HG02884 (cell line): ENCODE measurements around the gene HRH2.

Experiments
- ATAC-seq: cut with Tn5 transposase; IDR thresholded peaks from one replicate; pipeline ENCODE4 v1.9.1; 2021; ENCODE audit warnings: mild to moderate bottlenecking, moderate library complexity; ENCODE audit not compliant: unreplicated experiment

The HRH2 gene

GRCh38 chr5:175674731-175675346 is 17.0 kb downstream of the HRH2 start:
- no peak for ATAC-seq

GRCh38 chr5:175675873-175676272 is 18.0 kb downstream of the HRH2 start:
- no peak for ATAC-seq

GRCh38 chr5:175677571-175677970 is 19.7 kb downstream of the HRH2 start:
- no peak for ATAC-seq

GRCh38 chr5:175678074-175678473 is 20.2 kb downstream of the HRH2 start:
- no peak for ATAC-seq

- ATAC-seq = no peak
These were observed 21.5 kb downstream of the HRH2 start for GRCh38 chr5:175679411-175679810.

- ATAC-seq = no peak
These were observed 22.1 kb downstream of the HRH2 start for GRCh38 chr5:175680020-175680419.

GRCh38 chr5:175680463-175680862 is 22.6 kb downstream of the HRH2 start:
- no peak for ATAC-seq

GRCh38 chr5:175681045-175681967 is 23.4 kb downstream of the HRH2 start:
- ATAC-seq = no peak

- ATAC-seq = no peak
These were observed 24.1 kb downstream of the HRH2 start for GRCh38 chr5:175681968-175682340.

GRCh38 chr5:175682664-175683063 is 24.8 kb downstream of the HRH2 start:
- ATAC-seq = no peak

- ATAC-seq = no peak
These were observed 25.4 kb downstream of the HRH2 start for GRCh38 chr5:175683231-175683630.

- ATAC-seq = no peak
These were observed 26.1 kb downstream of the HRH2 start for GRCh38 chr5:175683921-175684320.

GRCh38 chr5:175684931-175685330 is 27.1 kb downstream of the HRH2 start:
- no peak for ATAC-seq

GRCh38 chr5:175685701-175686350 is 28.0 kb downstream of the HRH2 start:
- ATAC-seq = no peak

GRCh38 chr5:175686396-175686795 is 28.5 kb downstream of the HRH2 start:
- no peak for ATAC-seq

GRCh38 chr5:175686826-175687225 is 29.0 kb downstream of the HRH2 start:
- ATAC-seq = no peak

- ATAC-seq = no peak
These were observed 29.4 kb downstream of the HRH2 start for GRCh38 chr5:175687231-175687701.

GRCh38 chr5:175688352-175689146 is 30.7 kb downstream of the HRH2 start:
- ATAC-seq = no peak

GRCh38 chr5:175689147-175689991 is 31.5 kb downstream of the HRH2 start:
- no peak for ATAC-seq

GRCh38 chr5:175690025-175690424 is 32.2 kb downstream of the HRH2 start:
- no peak for ATAC-seq
